GM12878 (cell line): ENCODE results near the gene GALNT12.

Source experiments
- MAX ChIP-seq: IDR thresholded peaks from 2 replicates; pipeline ENCODE4 v1.6.1; 2012; ENCODE audit warnings: low read depth, low read length, improper control_type of control experiment
- TAF1 ChIP-seq: IDR thresholded peaks from 2 replicates; pipeline ENCODE4 v1.6.1; 2011; ENCODE audit warnings: mild to moderate bottlenecking, low read depth, low read length, borderline replicate concordance

DNA sequence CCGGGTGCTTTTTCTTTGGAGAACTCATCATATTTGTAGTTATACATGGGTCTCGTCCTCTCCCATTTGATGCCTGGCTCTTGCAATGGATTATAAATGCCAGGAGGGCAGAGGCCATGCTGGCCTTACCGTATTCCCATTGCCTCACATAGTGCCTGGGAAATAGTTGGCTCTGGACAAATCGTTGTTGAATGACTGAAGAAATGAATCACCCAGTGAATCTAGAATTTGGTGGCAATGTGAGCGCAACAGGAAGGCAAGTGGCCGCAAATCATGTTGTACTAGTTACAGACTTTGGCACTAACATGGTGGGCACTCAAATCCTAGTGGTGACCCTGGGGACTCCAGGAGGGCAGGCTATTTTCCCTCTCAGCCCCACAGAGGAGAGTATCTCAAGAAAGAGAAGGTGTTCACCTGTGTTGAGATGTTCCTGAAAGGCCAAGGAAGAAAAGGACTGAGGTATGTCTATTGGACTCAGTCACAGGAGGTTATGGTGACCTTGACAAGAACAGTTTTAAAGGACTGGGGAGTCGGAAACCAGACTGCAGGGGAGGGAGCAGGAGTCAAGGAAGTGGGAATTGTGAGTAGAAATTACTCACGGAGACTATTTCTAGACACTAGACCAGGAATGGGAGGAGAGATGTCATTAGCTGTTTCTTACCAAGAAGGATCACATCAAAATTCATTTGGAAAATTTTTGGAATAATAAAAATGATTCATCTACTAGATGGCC, 74.5 kb downstream of the GALNT12 start:
- TF ChIP-seq TAF1 (no peak), MAX (no peak)
